ENCODE results near the gene ESR2.

Gene ESR2

GRCh38 chr14:64117671-64118402, 176.3 kb downstream of the ESR2 start:
- Histone ChIP-seq H3K79me2 (no peaks in the 10 kb centered on the region), H3K27me3 (ENCODE audit: control insufficient read depth, insufficient read depth, low read length) (no peaks in the 10 kb centered on the region), H3K36me3 (ENCODE audit: control insufficient read depth, insufficient read depth, low read length) (no peaks in the 10 kb centered on the region), H3K4me1 (no peaks in the 10 kb centered on the region), H3K4me3 (ENCODE audit: low read depth, low read length) (no peak overlapping the region), H3K9me3 (ENCODE audit: control insufficient read depth, low read length) (no peaks in the 10 kb centered on the region), H2AFZ (no peak overlapping the region), H3K4me2 (ENCODE audit: low read length) (no peak overlapping the region), H3K27ac (no peak overlapping the region), H3K9ac (no peak overlapping the region)
- TF ChIP-seq, protein P1, sequence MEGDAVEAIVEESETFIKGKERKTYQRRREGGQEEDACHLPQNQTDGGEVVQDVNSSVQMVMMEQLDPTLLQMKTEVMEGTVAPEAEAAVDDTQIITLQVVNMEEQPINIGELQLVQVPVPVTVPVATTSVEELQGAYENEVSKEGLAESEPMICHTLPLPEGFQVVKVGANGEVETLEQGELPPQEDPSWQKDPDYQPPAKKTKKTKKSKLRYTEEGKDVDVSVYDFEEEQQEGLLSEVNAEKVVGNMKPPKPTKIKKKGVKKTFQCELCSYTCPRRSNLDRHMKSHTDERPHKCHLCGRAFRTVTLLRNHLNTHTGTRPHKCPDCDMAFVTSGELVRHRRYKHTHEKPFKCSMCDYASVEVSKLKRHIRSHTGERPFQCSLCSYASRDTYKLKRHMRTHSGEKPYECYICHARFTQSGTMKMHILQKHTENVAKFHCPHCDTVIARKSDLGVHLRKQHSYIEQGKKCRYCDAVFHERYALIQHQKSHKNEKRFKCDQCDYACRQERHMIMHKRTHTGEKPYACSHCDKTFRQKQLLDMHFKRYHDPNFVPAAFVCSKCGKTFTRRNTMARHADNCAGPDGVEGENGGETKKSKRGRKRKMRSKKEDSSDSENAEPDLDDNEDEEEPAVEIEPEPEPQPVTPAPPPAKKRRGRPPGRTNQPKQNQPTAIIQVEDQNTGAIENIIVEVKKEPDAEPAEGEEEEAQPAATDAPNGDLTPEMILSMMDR (IDR thresholded peaks at IDR 0.05), result no peak

DNA sequence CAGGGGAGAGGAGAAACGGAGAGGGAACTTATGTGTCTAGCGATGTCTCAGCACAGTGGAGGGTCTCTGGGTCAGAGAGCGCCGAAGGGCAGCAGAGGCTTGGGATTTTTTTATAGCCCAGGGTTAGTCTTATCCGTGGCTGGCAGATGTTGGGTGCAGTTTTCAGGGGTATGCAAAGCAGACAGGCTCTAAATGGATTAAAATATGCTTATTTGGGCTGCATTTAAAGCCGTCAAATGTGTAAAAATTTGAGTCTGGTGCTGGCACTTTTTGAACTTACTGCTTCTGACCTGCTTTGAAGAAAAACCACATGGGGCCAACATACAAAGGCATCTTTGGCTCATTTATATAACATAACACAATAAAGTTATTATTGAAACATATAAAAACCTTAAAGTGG, 178.8 kb downstream of the ESR2 start:
- Histone ChIP-seq H3K4me2 (ENCODE audit: low read length) (no peak overlapping the region), H3K36me3 (ENCODE audit: control insufficient read depth, insufficient read depth, low read length) (no peaks in the 10 kb centered on the region), H2AFZ (no peak overlapping the region), H3K27me3 (ENCODE audit: control insufficient read depth, insufficient read depth, low read length) (no peaks in the 10 kb centered on the region), H3K9ac (no peak overlapping the region), H3K79me2 (no peaks in the 10 kb centered on the region), H3K4me3 (ENCODE audit: low read depth, low read length) (no peak overlapping the region), H3K4me1 (no peaks in the 10 kb centered on the region), H3K9me3 (ENCODE audit: control insufficient read depth, low read length) (no peaks in the 10 kb centered on the region), H3K27ac (no peak overlapping the region)
- TF ChIP-seq, protein P1 (IDR thresholded peaks at IDR 0.05), result no peak

DNA sequence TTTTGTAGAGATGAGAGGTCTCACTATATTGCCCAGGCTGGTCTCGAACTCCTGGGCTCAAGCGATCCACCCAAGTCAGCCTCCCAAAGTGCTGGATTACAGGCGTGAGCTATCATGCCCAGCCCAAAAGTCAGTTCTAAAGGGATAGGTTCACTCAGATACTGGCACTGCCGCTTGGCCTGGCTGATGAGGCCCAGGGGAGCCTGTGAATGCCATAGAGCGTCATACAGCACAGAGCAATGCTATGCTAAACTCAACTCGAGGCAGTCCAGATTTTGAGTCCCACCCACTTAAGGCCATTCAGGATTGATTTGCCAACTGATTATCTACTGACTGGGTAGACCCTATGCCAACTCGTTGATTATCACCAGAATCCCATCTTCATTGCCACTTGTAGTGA, 179.4 kb downstream of the ESR2 start:
- Histone ChIP-seq H3K4me2 (ENCODE audit: low read length) (no peak overlapping the region), H3K79me2 (no peaks in the 10 kb centered on the region), H3K27me3 (ENCODE audit: control insufficient read depth, insufficient read depth, low read length) (no peaks in the 10 kb centered on the region), H3K4me1 (no peaks in the 10 kb centered on the region), H3K9ac (no peak overlapping the region), H3K36me3 (ENCODE audit: control insufficient read depth, insufficient read depth, low read length) (no peaks in the 10 kb centered on the region), H3K4me3 (ENCODE audit: low read depth, low read length) (no peak overlapping the region), H3K27ac (no peak overlapping the region), H2AFZ (no peak overlapping the region), H3K9me3 (ENCODE audit: control insufficient read depth, low read length) (no peaks in the 10 kb centered on the region)
- TF ChIP-seq, protein P1 (IDR thresholded peaks at IDR 0.05), result no peak

DNA sequence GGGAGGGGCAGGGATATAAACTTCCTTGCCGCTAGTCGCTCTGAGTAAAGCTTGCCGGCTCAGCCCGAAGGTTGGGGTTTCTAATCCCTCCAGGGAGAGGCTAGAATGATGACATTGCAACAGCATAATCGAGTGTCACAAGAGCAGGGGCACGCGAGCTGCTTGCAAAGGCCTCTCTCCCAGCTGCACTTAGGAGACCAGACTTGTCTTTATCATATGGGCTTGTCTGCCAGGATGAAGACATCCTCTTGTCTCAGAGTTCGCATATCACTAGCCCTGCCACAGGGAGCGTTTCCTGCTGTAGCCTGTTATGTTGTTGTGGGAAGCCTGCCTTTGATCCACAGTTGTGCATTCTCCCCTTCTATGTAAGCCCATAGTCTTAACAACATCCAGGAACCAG, 180.0 kb downstream of the ESR2 start:
- Histone ChIP-seq H3K36me3 (ENCODE audit: control insufficient read depth, insufficient read depth, low read length) (no peaks in the 10 kb centered on the region), H3K4me3 (ENCODE audit: low read depth, low read length) (no peak overlapping the region), H3K4me2 (ENCODE audit: low read length) (no peak overlapping the region), H3K27me3 (ENCODE audit: control insufficient read depth, insufficient read depth, low read length) (no peaks in the 10 kb centered on the region), H3K4me1 (no peaks in the 10 kb centered on the region), H2AFZ (no peak overlapping the region), H3K9me3 (ENCODE audit: control insufficient read depth, low read length) (no peaks in the 10 kb centered on the region), H3K79me2 (no peaks in the 10 kb centered on the region), H3K9ac (no peak overlapping the region), H3K27ac (no peak overlapping the region)
- TF ChIP-seq, protein P1 (IDR thresholded peaks at IDR 0.05), result no peak
